Coronary artery (tissue), 2 donors: Measurements from ENCODE around the gene CSNK1G3.

Experiments
- DNase-seq: peaks from one replicate; pipeline ENCODE4 v3.0.0-alpha.2; 2017; ENCODE audit warnings: low spot score
- H3K27ac ChIP-seq, 2 donors: fragments of 200-600 bp; sonication (generic); one replicate each; pipeline ENCODE4 v1.5.1; 2016 to 2019
- H3K4me3 ChIP-seq: fragments of 200-600 bp; sonication (generic); 2 replicates; pipeline ENCODE4 v1.5.1; 2016; ENCODE audit warnings: mild to moderate bottlenecking, moderate library complexity
- TF ChIP-seq, protein P1 (sequence below): fragments of 200-600 bp; sonication (generic); IDR thresholded peaks from one replicate; pipeline ENCODE4 v1.5.1; 2019; ENCODE audit warnings: antibody characterized with exemption

The CSNK1G3 gene

GRCh38 chr5:123665822-123666371 is 153.9 kb downstream of the CSNK1G3 start:
- H3K27ac ChIP-seq: no peak overlapping the region
- H3K4me3 ChIP-seq: no peak overlapping the region
- DNase-seq: no peak
- TF ChIP-seq, protein P1, sequence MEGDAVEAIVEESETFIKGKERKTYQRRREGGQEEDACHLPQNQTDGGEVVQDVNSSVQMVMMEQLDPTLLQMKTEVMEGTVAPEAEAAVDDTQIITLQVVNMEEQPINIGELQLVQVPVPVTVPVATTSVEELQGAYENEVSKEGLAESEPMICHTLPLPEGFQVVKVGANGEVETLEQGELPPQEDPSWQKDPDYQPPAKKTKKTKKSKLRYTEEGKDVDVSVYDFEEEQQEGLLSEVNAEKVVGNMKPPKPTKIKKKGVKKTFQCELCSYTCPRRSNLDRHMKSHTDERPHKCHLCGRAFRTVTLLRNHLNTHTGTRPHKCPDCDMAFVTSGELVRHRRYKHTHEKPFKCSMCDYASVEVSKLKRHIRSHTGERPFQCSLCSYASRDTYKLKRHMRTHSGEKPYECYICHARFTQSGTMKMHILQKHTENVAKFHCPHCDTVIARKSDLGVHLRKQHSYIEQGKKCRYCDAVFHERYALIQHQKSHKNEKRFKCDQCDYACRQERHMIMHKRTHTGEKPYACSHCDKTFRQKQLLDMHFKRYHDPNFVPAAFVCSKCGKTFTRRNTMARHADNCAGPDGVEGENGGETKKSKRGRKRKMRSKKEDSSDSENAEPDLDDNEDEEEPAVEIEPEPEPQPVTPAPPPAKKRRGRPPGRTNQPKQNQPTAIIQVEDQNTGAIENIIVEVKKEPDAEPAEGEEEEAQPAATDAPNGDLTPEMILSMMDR: no peak
